AG04449 (cell line): ENCODE data around the gene CCM2.

Source experiments
- CTCF ChIA-PET: fragments of 350-600 bp; formaldehyde crosslinking; extraction: SDS; loops from one replicate; lab custom pipeline; 2021; ENCODE audit warnings: antibody characterized with exemption; lab: Yijun Ruan, JAX
- POLR2A ChIA-PET: fragments of 400-600, 350-600 bp; formaldehyde crosslinking; extraction: SDS; loops from one replicate; lab custom pipeline; 2020; ENCODE audit warnings: antibody characterized with exemption, inconsistent platforms; lab: Yijun Ruan, JAX
- DNase-seq: peaks from one replicate; pipeline ENCODE4 v3.0.0-alpha.2; 2010; ENCODE audit warnings: low read depth, low spot score
- H3K4me3 ChIP-seq: 2 replicates; pipeline ENCODE4 v1.5.1; 2011; ENCODE audit warnings: low read depth, mild to moderate bottlenecking, control low read depth, low read length
- CTCF ChIP-seq: IDR thresholded peaks from one replicate; pipeline ENCODE4 v1.5.1; 2011; ENCODE audit warnings: mild to moderate bottlenecking, moderate library complexity, low read length, control low read depth, inconsistent platforms; ENCODE audit not compliant: insufficient read depth; ENCODE audit errors: missing control alignments

Gene CCM2

DNA sequence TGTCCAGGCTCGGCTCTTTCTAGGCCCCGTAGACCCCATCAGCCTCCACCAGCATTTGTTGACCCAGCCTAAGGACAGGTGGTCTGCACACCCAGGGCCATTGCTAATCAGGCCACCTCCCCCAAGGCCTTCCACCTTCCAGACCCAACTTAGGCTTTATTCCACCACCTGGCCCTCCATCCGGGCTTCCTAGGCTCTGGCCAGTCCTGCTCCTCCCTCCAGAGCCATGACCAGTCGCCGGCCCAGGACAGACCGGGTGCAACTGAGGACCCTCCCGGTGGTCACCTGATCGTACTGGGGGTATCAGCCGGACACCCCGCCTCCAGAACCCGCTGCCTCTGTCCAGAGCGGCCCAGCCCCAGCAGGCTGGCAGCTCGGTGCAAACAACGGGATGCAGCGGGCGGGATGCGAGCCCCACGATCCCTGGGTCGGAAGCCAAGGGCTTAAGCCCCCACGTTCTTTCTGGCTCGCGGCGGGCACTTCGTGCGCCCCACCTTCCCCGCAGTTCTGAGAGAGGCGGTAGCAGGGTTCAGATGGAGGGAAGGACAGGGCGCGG lies 88.2 kb downstream of the CCM2 start:
- POLR2A ChIA-PET: no interaction called here
- H3K4me3 ChIP-seq: peak overlapping the region; percentile 64
- no peak for TF ChIP-seq CTCF
- DNase-seq: no peak
- CTCF ChIA-PET: no interaction called here

- ChIA-PET CTCF (interaction anchor here (0.8 kb wide), 1 partner anchor 47 kb away, joined by 3 read pairs; no protein-coding TSS in a partner anchor), POLR2A (interaction anchor here (1.2 kb wide), 1 partner anchor 38 kb away, joined by 3 read pairs; no protein-coding TSS in a partner anchor)
- H3K4me3 ChIP-seq: peak within 1 kb of the TSS; percentile 64
- no peak for TF ChIP-seq CTCF
- DNase-seq: no peak
Observed at GRCh38 chr7:45088821-45089340, 88.9 kb downstream of the CCM2 start, which contains the start of gene NACAD. NACAD (minus strand) TSS chr7:45088969; CDS start chr7:45088894, 75 bp downstream.

DNA sequence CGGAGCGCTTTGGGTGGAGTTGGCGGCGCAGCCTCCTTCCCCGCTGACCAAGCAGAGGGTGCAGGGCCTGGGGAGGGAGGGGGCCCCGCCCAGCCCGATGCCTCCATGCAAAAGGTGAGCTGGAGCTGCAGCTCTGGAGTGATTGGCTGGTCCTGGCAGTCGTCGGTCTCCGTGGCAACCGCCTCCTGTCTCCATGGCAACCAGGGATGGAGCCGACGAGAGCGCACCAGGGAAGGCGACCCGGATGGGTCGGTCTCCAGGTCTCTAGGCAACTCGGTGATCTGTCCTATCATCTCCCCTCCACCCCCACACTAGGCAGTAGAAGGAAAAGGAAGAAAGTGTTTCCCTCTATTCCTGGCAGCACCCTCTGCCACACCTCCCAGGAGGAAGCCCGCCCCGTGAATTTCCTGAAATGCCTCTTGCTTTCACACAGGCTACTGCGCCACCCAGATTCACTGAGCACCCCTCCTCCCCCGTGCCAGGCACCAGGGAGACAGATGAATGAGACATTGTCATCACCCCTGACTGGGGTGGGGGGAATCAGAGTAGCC lies 89.4 kb downstream of the CCM2 start:
- TF ChIP-seq CTCF: no peak
- CTCF ChIA-PET: interaction anchor here (0.8 kb wide), 1 partner anchor 47 kb away, joined by 3 read pairs; no protein-coding TSS in a partner anchor
- H3K4me3 ChIP-seq: peak overlapping the region; percentile 64
- DNase-seq: no peak
- POLR2A ChIA-PET: interaction anchor here (1.2 kb wide), 1 partner anchor 39 kb away, joined by 3 read pairs; no protein-coding TSS in a partner anchor

DNA sequence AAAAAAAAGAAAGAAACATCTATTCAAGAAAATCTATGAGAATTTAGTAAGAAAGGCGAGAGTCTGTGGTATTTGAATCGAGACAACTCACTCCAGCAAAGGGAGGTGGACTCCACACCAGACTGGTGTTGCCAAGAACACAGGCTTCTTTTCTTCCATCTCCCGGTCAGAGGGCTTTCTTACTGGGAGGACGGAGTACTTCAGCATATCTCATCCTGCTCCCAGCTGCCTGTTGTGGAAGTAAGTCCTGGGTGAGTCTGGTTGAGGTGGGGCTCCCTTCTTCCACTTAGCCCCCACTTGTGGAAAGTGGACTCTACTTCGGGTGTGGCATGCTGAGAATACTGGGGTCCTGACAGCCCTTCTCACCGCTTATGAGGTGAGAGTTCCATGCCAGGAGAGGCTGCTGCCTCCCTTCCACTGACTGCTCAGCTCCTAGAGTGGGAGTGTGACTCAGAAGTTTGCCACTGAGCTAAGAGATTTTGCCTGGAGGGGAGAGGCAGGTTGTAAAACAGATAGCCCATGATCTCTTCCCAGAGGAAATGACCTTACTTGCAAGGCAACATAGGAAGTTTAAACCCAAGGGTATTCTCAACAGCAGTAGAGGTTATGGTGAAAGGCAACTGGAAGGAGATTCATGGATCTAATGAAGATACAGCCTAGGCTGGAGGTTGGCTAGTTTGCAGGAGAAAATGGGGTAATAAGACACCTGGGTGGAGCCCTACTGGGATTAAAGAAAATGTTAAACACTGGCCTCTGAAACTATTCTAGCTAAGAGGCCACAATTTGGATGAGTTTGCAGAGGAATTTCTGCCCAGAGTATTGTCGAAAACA lies 92.3 kb downstream of the CCM2 start:
- CTCF ChIA-PET: no interaction called here
- no peak overlapping the region for H3K4me3 ChIP-seq
- POLR2A ChIA-PET: interaction anchor here (0.5 to 1.3 kb wide), 5 partner anchors 11 to 783 kb away, joined by 3 to 4 read pairs (median 3); partner anchors contain the start of gene TBRG4
- no peak for DNase-seq
- no peak for TF ChIP-seq CTCF

DNA sequence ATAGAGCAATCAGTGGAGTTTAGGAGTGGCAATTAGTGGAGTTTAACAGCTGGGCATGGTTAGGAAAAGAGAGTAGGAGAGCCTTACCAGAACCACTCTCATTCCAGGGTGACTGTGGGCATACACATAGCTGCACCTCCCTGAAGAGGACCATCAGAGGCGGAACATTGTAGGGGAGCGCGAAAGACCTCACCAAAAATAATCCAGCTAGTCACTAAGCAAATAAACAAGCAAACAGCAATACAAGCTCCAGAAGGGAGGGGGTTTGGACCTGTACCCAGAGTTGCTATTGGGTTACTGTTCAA lies 92.9 kb downstream of the CCM2 start:
- TF ChIP-seq CTCF: no peak
- ChIA-PET CTCF (no interaction called here), POLR2A (interaction anchor here (0.6 to 1.3 kb wide), 4 partner anchors 11 to 93 kb away, joined by 3 to 4 read pairs (median 3); partner anchors contain the start of gene TBRG4)

More for the DNA sequence above, 92.9 kb downstream of the CCM2 start:
- no peak for DNase-seq
- H3K4me3 ChIP-seq: no peak overlapping the region
